RWPE1 (cell line): ENCODE measurements around the gene FUS.
A peak's percentile ranks its signal among the peaks of the same experiment; 100 is the strongest.
"Not testable (repeated sequence)": the region's sequence is repeated elsewhere in the genome, so short reads cannot be mapped to it uniquely, and the experiment has no call there.

Source experiments
- CTCF ChIA-PET: fragments of 350-600 bp; sonication (Branson Sonifier 250); formaldehyde crosslinking; extraction: SDS; loops from one replicate; lab custom pipeline; 2021; lab: Yijun Ruan, JAX
- POLR2A ChIA-PET: fragments of 400-600 bp; formaldehyde crosslinking; extraction: SDS; loops from one replicate; lab custom pipeline; 2020; ENCODE audit warnings: antibody characterized with exemption; ENCODE audit not compliant: low non-redundant PET; lab: Yijun Ruan, JAX
- DNase-seq: peaks from one replicate; pipeline ENCODE4 v3.0.0; 2012; ENCODE audit warnings: low spot score
- H3K27ac ChIP-seq: fragments of 450-650 bp; 2 replicates; pipeline ENCODE4 v1.5.1; 2017
- TF ChIP-seq, protein P1 (sequence below): fragments of 450-650 bp; conservative IDR thresholded peaks from 2 replicates; pipeline ENCODE4 v1.5.1; 2017; ENCODE audit warnings: low read depth, mild to moderate bottlenecking

The FUS gene

DNA sequence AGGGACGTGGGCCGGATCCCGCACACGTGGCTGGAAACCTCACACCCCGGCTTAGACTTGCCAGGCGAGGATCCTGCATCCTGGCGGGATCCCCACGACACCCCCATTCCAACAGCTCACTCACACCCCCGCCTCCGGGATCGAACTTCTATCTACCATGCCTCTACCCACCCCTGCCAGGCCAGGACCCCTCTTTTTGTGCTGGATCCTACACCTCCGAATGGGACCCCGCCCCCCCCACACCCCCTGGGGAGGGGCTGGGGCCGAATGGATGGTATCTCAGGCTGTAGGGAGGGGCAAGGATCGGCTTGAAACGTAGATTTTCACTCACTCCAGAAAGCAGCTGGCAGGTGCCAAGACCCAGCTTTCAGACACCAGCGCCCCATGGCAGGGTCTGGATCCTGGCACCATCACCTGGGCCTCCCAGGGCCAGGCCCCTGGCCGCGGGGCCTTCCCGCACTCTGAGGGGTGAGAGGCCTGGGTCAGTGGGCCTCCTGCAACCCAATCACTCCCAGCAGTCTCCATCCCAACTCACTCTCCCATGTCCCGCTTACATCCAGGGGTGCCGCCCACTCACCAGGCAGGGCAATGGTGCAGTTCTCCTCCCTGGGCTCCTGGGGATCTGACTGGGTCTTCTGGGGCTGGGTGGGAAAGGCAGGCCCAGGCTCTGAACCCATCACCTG is 36.8 kb upstream of the FUS start:
- POLR2A ChIA-PET = interaction anchor here (1.0 to 1.4 kb wide), 2 partner anchors 26 to 730 kb away, joined by 3 to 15 read pairs; partner anchors contain the start of genes KAT8 and ZNF267
- DNase-seq = no peak
- CTCF ChIA-PET = interaction anchor here (0.5 to 2.4 kb wide), 22 partner anchors 9 to 310 kb away, joined by 3 to 23 read pairs (median 4); partner anchors contain the start of genes HSD3B7, KAT8 and ZNF668
- peak overlapping the region; percentile 98 for H3K27ac ChIP-seq
- TF ChIP-seq, protein P1, sequence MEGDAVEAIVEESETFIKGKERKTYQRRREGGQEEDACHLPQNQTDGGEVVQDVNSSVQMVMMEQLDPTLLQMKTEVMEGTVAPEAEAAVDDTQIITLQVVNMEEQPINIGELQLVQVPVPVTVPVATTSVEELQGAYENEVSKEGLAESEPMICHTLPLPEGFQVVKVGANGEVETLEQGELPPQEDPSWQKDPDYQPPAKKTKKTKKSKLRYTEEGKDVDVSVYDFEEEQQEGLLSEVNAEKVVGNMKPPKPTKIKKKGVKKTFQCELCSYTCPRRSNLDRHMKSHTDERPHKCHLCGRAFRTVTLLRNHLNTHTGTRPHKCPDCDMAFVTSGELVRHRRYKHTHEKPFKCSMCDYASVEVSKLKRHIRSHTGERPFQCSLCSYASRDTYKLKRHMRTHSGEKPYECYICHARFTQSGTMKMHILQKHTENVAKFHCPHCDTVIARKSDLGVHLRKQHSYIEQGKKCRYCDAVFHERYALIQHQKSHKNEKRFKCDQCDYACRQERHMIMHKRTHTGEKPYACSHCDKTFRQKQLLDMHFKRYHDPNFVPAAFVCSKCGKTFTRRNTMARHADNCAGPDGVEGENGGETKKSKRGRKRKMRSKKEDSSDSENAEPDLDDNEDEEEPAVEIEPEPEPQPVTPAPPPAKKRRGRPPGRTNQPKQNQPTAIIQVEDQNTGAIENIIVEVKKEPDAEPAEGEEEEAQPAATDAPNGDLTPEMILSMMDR = no peak

DNA sequence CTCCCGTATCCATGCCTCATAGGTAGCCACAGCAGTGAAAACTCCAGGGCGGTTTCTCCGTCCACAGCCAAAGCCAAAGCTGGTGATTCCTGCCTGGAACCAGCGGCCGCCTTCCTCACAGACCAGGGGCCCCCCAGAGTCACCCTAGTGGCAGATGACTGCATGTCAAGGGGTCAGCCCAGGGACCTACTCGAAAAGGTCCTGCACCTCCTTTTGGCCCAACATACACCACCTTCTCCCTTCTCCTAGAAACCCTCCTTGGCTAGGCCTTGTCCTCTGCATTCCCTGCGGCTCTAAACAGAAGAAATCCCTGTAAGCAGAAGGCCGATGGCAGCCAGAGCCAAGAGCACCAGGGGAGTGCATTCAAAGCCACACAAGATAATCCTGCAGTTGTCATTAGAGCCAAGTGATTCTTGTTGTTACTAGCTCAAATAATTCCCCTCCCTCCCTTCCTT is 36.2 kb upstream of the FUS start:
- TF ChIP-seq, protein P1 = no peak
- ChIA-PET CTCF (interaction anchor here (0.5 to 2.4 kb wide), 3 partner anchors 30 to 158 kb away, joined by 3 to 23 read pairs (median 7); partner anchors contain the start of gene HSD3B7), POLR2A (no interaction called here)
- DNase-seq = no peak
- 0 out of 2 replicates have a peak overlapping the region, but pooled peaks have one; percentile 21 for H3K27ac ChIP-seq

DNA sequence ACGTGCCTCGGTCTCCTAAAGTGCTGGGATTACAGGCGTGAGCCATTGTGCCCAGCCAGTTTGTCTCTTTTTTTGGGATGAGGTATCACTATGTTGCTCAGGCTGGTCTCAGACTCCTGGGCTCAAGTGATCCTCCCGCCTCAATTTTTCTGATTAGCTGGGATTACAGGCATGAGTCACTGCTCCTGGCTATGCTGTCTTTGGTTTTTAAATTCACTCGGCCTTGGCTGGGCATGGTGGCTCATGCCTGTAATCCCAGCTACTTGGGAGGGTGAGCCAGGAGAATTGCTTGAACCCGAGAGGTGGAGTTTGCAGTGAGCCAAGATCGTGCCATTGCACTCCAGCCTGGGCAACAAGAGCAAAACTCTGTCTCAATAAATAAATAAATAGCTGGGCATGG is 35.5 kb upstream of the FUS start:
- CTCF ChIA-PET = interaction anchor here (0.7 kb wide), 1 partner anchor 93 kb away, joined by 4 read pairs; no protein-coding TSS in a partner anchor
- H3K27ac ChIP-seq = peak overlapping the region; percentile 21; the same call in 1 of the 2 replicates
- POLR2A ChIA-PET, DNase-seq: not testable (repeated sequence)

DNA sequence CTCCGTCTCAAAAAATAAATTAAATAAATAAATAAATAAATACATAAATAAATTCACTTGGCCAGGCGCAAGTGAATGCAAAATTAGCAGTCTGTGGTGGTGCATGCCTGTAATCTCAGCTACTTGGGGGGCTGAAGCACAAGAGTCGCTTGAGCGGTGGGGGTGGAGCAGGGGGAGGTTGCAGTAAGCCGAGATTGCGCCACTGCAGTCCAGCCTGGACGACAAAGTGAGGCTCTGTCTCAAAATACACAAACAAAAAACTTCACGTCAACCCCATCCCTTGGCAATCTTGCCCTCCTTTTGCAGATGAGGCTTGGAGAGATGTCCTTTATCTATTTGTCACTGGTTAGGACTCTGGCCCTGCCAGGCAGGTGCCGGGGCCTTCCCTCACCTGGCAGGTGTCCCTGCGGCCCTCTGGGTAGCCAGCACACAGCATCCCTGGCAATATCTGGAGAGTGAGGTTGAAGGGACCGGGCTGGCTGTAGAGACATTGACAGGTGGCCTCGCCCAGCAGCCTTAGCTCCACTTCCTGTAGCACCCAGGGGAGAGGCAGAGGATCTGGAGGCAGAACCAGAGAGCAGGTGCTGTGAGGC is 34.4 kb upstream of the FUS start:
- H3K27ac ChIP-seq = no peak overlapping the region
- POLR2A ChIA-PET = interaction anchor here (0.6 kb wide), 1 partner anchor 275 kb away, joined by 3 read pairs; no protein-coding TSS in a partner anchor
- no peak for DNase-seq
- TF ChIP-seq, protein P1 = no peak
- CTCF ChIA-PET = interaction anchor here (0.6 kb wide), 1 partner anchor 23 kb away, joined by 3 read pairs; no protein-coding TSS in a partner anchor

DNA sequence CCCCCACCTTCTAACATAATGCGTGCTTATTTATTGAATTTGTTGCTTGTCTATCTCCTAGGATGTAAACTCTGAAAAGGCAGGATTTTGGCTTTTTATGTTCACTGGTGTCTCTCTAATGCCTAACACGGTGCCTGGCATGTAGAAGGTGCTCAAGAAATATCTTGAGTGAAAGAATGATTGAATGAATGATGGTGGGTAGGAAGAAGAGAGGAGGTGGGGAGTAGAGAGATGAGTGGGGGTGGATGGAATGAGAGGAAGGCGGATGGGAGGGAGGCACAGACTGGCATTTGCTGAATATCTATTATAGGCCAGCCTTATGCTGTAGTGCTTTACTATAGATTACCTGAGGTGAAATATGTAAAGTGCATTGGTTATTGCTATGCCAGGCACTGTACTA is 32.4 kb upstream of the FUS start:
- POLR2A ChIA-PET = no interaction called here
- TF ChIP-seq, protein P1 = no peak
- CTCF ChIA-PET = no interaction called here
- no peak overlapping the region for H3K27ac ChIP-seq
- DNase-seq = no peak

DNA sequence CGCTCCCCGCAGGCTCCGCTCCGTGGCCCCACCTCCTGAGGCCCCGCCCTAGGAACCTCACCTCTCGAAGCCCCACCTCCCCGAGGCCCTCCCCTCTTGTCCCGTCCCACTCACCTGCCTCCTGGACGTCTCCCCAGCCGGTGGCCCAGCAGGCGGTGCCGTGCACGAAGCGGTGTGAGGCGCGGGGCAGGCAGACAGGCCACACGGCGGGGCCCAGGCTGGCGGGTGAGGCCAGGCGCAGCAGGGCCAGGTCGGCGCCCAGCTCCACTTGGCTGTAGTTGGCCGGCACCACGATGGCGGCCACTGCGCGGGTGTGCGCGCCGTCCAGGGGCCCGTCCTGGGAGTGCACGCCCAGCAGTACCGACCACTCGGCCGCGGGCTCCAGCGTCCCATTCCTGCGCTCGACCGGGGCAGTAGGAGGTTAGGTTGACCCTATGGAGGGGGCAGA is 31.6 kb upstream of the FUS start:
- no peak for DNase-seq
- CTCF ChIA-PET = no interaction called here
- no peak overlapping the region for H3K27ac ChIP-seq
- POLR2A ChIA-PET = no interaction called here
- TF ChIP-seq, protein P1 = no peak

DNA sequence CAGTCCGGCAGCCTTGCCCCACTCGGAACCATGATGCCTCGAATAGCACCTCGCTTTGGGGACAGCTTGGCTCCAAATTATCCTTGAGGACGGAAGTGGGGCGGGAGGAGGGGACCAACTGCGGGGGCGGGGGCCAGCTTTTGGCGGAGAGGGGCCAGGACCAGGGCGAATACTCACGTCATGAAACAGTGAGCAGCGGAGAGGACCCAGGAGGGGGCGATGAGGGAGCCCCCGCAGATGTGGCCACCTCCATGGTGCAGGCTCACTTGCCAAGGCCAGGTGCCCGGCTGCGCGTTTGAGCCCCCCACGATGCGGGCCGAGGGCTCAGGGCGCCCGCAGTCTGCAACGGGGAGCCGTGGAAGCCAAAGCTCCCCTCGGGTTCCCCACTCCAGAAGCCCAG is 31.0 kb upstream of the FUS start:
- TF ChIP-seq, protein P1 = no peak
- no peak for DNase-seq
- H3K27ac ChIP-seq = no peak overlapping the region
- ChIA-PET CTCF (no interaction called here), POLR2A (no interaction called here)
